K562 (cell line): Measurements from ENCODE around the gene BIRC5.

Experiments used
- CTCF ChIP-seq, 3 experiments: IDR thresholded peaks in 2 of 3; conservative IDR thresholded peaks in 1 of 3; 2 replicates each; pipeline ENCODE4 v1.5.1; 2011 to 2012; ENCODE audit warnings: low read length in 3 of 3, mild to moderate bottlenecking in 3 of 3, control low read depth in 2 of 3, improper control_type of control experiment in 1 of 3, inconsistent platforms in 1 of 3, low read depth in 1 of 3, mixed read lengths in 1 of 3, moderate library complexity in 1 of 3; ENCODE audit not compliant: insufficient read depth in 2 of 3
- EHMT2 ChIP-seq: fragments of 450-650 bp; IDR thresholded peaks from 2 replicates; pipeline ENCODE4 v1.6.1; 2018; ENCODE audit warnings: antibody characterized with exemption
- HCFC1 ChIP-seq: IDR thresholded peaks from 2 replicates; pipeline ENCODE4 v1.6.1; 2012; ENCODE audit warnings: low read depth, low read length, improper control_type of control experiment
- HDAC6 ChIP-seq: IDR thresholded peaks from 2 replicates; pipeline ENCODE4 v1.6.1; 2012; ENCODE audit warnings: low read depth, mild to moderate bottlenecking, control low read depth, inconsistent platforms, low read length, moderate library complexity
- KDM5B ChIP-seq: fragments of 200-600 bp; sonication (generic); IDR thresholded peaks from 2 replicates; pipeline ENCODE4 v1.6.1; 2012; ENCODE audit warnings: low read depth, mild to moderate bottlenecking, moderate library complexity, low read length, control low read depth, inconsistent platforms; ENCODE audit not compliant: insufficient replicate concordance
- NR2F6 ChIP-seq: fragments of 450-650 bp; formaldehyde crosslinking; IDR thresholded peaks from 2 replicates; pipeline ENCODE4 v1.4.0; 2020; ENCODE audit warnings: mild to moderate bottlenecking
- POLR2AphosphoS5 ChIP-seq: IDR thresholded peaks from 2 replicates; pipeline ENCODE4 v1.6.1; 2011; ENCODE audit warnings: mild to moderate bottlenecking, low read depth, low read length, moderate library complexity; ENCODE audit not compliant: control insufficient read depth, insufficient read depth
- RBM15 ChIP-seq: fragments of 200-400 bp; formaldehyde crosslinking; IDR thresholded peaks from 2 replicates; pipeline ENCODE4 v1.6.1; 2018; ENCODE audit warnings: mild to moderate bottlenecking, low read length, moderate library complexity; ENCODE audit not compliant: insufficient read depth
- RREB1 ChIP-seq: fragments of 250-450 bp; sonication (Bioruptor Pico); IDR thresholded peaks from 2 replicates; pipeline ENCODE4 v1.4.0; 2020
- ZNF197 ChIP-seq: fragments of 200-800 bp; sonication (Bioruptor generic); IDR thresholded peaks from 2 replicates; pipeline ENCODE4 v1.6.1; 2016; ENCODE audit warnings: low read depth, missing genetic modification characterization, missing compliant biosample characterization
- ZNF41 ChIP-seq: fragments of 250-450 bp; sonication (Bioruptor Pico); conservative IDR thresholded peaks from 2 replicates; pipeline ENCODE4 v1.4.0; 2020; ENCODE audit warnings: mild to moderate bottlenecking

GRCh38 chr17:78174346-78174869, 39.6 kb upstream of the BIRC5 start:
- no peak for TF ChIP-seq HDAC6
- no peak for TF ChIP-seq KDM5B
- no peak for TF ChIP-seq ZNF197 (CRISPR knock-in tag)
- no peak for TF ChIP-seq ZNF41 (CRISPR knock-in tag)
- no peak for TF ChIP-seq RBM15
- TF ChIP-seq POLR2AphosphoS5, result peak; percentile 11; the same call in 1 of the 2 replicates
- no peak for TF ChIP-seq RREB1
- TF ChIP-seq CTCF (IDR thresholded peaks at IDR 0.05 in 2 of 3, conservative IDR thresholded peaks at IDR 0.05 in 1 of 3; ENCODE audit: insufficient read depth in 2 of 3, low read depth in 1 of 3, low read length in 3 of 3), result no peak
- TF ChIP-seq NR2F6, result no peak
- TF ChIP-seq EHMT2, result no peak
- TF ChIP-seq HCFC1, result no peak
